Ecto neural progenitor cell (in vitro differentiated cells): ENCODE data around the gene SLC18B1.

ENCODE experiments used
- DNase-seq: peaks from one replicate; pipeline ENCODE4 v3.0.0-alpha.2; 2018; ENCODE audit warnings: low spot score

SLC18B1 gene

DNA sequence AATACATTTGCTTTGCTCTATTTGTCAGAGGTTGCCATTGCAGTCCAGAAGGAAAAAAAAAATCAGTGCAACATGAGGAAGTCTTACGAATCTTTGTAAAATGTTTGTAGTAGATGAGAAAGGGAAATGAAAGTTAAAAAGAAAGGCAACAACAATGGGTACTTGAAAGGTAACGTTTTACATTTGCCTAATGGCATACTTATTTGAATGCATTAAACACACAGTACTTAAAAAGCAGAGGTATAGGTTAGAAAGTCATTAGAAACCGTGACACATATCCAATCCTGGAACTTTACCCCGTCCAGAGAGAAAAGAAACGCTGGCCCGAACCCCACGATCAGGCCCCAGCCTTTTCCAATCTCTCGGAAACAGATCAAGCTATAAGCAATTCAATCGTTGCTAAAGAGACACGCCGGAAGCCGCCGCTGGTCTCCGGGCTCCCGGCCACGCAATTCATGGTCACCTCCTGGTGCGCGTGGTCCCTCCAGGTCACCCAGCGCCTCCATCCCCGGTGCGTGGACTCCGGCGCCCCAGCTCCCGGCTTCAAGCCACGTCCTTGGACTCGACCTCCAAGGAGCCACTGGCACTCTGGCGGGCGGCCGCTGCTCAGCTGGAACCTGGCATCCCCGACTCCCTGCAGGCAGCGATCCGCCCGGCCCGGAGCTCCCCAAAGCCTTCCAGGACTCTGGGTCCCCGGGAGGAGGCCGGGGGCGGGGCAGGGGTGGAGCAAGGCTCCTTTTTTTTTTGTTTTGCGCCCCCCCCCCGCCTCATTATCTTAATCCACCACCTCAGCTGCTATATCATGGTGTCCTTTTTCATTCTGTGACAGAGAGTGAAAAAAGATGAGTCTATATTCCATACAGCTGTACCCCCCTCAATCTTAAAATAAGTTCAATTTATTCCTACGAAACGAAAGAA is at the start of gene SLC18B1:
TSS of gene SLC18B1 (minus strand) at position 687 of the 918 bp plus-strand sequence. CDS start at position 506, 181 bp downstream.
- peak; percentile 69 for DNase-seq

DNA sequence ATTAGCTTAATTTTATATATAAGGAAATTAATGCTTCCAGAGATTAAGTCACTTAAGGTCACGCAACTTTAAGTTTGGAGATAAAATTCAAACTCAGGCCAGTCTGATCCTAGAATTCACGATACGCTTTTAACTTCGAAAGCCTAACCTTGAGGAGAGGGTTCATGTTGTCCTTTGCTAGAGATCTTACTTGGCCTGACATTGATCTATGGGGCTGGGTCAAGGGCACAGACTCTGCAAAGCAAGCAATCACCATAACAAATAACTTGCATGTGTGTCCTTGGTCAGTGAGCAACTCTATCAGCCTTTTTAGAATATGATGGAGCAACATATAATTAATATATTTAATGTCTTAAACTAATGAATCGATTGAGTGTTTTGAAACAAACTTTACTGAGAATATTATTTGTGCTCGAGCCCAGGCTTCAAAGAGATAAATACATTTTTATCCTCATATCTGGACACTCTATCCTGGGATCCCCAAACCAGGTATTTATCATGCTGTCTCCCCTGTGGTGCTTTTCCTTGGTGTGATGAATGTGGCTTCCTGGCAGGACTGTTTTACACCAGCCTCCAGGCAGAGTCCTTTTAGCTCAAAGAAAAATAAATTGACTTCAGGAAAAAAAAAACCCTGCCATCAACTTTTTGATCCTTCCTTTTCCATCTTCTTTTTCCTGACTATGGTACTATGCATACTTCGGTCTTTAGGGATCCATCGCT is 45.0 kb upstream of the SLC18B1 start:
- DNase-seq = no peak

DNA sequence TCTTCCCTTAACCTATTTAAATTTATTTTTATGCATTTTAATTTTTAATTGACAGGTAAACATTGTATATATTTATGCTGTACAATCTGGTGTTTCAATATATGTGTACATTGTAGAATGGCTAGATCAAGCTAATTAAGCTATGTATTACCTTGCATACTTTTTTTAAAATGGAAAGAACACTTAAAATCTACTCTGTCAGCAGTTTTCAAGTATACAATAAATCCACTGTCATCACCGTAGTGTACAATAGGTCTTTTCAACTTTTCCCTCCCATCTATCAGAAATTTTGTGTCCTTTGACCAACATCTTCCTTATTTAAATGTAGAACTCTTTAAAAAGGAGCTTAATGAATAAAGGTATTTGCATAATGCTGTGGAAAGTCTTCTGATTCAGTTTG is 43.5 kb upstream of the SLC18B1 start:
- no peak for DNase-seq

DNA sequence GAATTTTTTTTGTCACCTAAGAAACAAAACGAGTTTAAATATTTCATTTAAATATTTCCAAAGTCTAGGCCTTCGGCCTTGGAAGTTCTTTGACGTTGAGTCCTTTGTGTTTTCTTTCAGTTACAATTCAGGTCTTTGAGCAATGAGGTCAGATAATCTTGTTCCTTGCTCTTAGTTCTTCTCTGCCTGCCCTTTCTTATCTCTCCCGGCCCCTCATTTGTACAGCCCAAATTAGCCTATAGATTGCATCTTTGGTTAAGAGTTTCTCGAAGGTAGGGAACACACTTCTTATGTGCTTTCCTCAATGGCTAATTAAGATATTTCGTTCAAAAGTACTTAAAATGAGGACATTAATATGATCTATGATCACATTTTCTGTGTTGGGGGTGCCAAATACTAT is 34.5 kb upstream of the SLC18B1 start:
- no peak for DNase-seq

DNA sequence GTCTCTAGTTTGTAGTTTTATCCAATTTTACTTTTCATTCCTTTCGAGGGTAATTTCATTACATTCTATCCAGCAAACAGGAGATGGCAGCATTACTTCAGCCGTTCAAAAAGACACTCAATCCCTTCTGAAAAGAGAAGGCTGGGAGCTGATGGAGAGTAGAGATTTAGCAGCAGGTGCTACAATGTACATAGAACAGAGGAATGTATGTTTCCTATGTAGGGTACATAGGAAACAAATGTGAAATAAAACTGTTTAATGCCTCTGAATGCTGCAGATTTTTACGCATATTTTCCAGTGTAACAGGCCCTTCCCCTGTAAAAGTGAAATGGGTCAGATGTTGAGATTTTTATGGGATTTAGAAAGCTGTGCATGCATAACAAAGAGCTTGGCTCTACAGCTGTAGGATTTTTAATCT is 31.9 kb upstream of the SLC18B1 start:
- no peak for DNase-seq

DNA sequence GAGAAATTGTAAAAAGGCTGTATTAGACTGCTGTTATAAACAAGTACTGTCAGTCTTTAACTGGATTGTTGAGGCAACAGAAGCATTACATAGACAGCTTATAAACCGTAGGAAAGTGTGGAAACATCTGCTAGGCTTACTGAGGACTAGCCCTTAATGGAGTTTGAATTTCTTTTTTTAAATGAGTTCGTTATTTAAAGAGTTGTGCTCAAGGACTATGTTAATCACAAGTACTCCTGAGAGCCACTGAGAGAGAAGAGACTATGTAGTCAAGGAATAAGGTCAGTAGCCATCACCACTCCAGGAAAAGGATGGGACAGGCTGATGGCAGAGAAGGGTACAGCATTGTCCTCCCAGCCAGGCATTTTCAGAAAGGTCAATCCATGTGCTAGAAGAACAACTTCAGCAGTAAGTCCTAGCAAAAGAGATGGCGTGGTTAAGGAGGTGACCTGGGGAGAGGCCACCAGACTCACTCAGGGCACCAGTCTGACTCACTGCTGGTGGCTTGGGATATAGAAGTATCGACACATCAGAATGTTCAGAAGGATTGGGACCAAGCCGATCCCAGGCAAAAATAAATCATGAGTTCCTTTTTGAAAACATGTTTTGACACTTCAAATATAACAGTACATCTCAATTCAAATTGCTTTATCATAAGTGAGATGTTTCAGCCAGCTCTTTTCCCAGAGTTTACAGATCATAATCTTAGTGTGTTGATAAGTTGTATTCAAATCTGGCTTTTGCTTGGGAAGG is 22.4 kb upstream of the SLC18B1 start:
- no peak for DNase-seq

DNA sequence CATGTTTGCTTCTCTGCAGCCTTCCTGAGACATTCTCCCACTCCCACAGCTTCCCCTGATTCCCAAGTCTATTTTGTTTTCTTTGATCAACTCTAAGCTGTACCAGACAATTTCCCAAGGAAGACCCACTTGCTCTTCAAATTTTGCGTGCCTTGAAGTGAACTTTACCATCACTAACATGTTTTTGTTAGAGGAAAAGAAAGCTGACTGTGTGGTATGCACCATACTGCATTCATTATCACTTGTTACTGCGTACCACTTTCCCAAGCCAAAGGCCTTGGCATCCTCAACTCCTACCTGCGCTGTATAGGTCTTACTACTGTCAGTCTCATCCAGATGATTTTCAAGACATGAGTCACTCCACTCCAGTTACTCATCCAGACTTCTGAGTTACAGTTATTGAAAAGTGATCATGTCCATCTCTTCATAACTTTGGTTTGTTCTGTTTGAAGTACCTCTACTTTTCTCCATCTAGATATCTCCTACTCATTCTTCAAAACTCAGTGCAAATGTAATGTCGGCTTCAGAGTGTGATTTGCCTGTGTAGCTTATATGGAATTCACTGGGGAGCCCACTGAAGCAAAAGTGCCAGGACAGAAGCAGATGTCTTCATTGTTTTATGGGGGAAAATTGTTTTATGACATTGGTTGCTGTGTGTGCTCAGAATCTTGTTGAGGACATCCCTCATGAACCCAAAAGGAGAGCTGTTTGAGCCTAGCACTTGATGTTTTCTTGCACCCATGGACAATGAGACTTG is 21.1 kb upstream of the SLC18B1 start:
- DNase-seq = no peak

DNA sequence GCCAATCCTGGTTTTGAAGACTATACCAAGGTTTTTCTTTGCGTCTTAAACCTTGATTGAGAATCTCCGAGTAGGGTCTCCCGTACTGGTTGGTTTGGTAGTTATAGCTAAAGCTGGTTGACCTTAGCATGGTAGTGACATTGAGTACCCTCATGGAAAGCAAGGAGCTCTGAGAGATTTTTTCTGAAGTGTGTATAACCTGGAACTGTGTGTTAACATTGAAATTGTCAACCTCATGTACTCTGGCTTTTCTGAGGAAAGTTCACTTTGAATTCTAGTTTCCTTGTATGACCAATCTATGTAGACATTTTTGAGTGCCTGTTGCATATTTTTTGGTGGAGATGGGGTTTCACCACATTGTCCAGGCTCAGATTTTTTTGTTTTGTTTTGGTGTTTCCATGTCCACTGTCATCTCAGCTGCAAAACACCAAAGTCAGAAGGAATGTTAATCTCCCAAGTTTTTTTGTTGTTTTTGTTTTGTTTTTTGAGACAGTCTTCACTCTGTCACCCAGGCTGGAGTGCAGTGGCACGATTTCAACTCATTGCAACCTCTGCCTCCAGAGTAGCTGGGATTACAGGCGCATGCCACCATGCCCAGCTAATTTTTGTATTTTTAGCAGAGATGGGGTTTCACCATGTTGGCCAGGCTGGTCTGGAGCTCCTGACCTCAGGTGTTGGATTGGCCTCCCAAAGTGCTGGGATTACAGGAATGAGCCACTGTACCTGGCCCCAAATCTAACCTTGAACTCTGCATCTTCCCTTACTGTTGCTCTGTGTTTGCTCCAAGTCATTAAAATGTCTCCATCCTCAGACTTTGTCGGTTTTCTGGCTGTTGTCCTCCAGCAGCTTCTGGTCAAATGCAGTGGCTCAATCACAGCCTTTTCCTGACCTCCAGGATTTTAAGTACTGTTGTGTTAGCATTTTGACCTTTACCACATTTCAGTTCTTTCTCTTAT is 20.2 kb upstream of the SLC18B1 start:
- DNase-seq = no peak

DNA sequence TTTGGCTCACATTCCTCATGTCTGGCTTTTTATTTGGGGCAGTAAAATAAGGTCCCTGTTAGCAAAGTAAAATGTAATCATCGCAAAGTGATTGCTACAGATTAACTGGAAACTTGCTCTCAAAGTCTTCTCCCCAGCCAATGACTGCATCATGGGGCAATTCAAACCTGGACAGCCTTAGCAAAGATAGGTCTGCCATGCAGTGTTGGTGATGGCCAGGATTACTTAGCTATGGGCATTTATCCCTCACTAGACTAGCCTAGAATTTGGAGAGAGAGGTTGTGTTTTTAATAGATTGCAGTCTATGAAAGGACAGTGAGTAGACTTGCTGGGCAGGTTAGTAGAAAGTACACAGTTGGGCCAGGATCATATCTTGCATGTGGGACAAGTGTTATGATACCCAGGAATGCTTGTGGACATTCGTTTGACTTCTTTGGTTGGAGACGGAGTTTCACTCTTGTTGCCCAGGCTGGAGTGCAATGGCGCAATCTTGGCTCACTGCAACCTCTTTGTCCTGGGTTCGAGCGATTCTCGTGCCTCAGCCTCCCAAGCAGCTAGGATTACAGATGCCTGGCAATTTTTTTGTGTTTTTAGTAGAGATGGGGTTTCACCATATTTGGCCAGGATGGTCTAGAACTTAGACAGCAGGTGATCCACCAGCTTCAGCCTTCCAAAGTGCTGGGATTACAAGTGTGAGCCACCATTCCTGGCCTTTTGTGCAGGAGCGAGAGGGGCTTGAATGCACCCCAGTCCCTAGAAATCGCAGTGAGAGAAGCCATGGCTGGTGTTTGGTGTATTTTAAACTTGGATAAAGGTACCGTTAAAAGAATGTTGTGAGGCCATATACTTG is 19.3 kb upstream of the SLC18B1 start:
- no peak for DNase-seq

DNA sequence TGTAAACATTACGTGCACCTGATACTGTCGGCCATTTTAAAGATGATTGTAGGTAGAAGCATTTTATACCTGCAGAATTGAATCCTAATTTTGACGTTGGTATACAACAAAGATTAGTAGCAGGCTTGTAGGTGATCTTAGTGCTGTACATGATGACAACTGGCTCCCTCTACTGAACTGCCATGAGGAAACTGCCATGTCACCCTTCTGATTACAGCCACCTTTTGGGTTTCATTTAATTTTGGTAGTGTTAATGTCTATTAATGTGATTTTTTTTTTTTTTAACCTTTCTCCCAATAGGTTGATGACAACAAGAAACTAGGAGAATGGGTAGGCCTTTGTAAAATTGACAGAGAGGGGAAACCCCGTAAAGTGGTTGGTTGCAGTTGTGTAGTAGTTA is 18.2 kb upstream of the SLC18B1 start:
- no peak for DNase-seq

DNA sequence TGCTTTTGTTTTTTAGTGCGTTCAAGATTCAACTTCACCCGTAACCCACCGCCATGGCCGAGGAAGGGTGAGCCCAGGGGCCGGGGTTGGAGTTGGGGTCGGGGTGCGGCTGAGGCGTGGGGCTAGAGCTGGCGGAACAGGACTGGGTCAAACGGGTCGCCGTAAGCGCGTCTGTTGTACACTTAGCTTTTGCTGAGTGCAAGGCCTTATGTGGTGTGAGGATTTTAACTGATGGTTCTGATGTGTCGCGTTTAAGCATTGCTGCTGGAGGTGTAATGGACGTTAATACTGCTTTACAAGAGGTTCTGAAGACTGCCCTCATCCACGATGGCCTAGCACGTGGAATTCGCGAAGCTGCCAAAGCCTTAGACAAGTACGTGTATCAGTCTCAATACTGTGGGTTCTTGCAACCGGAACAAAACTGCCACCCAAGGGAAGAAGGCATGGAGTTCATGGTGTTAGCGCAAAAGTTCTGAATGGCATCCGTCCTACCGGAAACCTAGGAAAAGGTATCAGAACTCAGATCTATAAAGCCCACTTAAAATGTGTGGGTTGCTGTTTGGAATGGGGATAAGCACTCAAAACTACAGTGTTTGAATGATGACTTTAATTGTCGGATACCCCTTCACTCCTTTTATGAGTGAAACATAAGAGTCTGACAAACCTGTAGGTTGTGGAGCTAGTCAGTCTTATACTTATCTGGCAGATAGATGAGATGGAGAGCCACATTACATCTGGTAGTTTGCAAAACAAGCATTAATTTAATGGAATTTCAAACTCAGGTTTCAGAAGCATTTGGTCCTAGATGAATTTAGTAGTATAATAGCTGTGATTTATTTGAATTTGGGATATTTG is 16.5 kb upstream of the SLC18B1 start:
- no peak for DNase-seq

DNA sequence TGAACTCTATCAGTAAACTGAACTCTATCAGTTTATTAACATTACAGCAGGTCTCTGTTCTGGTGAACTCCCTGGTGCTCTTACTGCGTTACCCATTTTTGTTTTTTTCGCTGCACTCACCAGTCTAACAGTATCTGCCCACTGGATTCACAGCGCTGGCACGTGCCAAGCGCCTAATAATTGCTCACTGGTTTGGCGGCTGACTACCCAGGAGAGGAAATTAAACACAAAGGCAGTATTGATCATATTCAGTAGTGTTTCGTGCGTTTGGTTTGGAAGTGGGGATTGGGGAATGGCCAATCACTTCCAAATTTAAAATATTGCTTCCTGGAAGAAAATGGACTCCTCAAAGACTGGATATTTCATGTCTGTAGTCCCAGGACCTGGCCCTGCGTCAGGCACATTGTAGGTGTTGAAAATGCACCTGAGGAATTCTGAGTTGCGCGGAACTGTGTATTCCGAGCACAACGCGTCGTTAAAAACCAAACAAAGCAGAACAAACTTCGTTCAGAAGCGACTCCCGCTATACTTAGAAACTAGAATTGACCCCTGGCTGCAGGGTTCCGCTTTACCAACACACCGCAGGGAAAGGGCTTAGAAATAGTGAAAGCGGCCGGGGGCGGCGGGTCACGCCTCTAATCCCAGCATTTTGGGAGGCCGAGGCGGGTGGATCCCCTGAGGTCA is 14.9 kb upstream of the SLC18B1 start:
- peak; percentile 63 for DNase-seq

DNA sequence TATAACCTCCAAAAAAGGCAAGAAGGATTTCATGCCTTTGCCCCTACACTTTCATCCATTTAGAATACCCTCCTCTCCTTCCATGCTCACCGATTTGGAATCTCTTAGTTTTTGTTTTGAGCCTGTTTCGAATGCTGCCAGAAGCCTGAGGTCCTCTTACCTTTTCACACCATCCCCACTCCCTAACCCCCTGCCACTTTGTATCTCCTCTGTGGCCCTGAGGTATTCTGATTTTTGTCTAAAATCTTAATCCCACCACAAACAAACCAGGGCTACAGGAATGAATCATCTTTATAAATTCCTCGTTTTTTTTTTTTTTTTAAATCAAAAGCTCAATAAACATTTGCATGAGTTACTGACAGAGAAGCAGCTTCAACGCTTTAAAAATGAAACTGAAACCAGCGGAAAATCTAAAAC is 14.3 kb upstream of the SLC18B1 start:
- no peak for DNase-seq

DNA sequence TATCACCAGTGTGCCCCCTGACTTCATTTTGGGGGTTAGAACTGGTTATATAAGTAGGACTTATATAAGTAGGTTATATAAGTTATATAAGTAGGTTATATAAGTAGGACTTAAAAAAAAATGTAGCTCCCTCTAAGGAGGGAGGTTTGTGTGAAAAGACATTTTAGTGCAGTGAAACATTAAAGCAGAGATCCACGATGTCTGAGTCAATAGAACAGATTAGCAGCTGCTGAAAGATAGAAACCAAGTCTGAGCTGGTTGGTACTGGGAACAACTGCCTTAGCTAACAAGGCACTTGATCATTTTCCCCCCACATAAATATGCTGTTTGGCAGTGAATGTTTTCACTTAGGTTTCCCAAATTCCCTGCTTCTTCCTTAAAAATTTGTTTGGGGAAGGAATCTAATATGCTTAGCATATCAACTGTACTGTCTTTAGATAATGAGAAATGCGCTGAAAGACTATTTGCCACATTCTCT is 13.9 kb upstream of the SLC18B1 start:
- DNase-seq = no peak

DNA sequence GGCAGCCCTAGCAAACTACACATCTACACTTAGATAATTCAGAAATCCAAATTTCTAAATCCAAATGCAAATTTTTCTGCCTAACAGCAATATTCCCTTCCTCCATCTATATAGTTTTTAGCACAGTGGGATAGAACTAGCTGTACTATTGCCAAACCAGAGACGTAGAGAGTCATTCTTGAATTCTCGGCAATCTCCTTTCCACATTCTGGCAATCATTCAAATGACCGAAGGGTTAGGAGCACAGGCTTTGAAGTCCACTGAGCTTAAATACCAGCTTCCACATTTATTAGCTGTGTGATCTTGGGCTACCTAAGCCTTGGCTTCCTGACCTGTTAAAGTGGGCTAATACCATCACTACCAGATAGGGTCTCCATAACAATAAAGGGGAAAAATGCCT is 12.8 kb upstream of the SLC18B1 start:
- DNase-seq = no peak

DNA sequence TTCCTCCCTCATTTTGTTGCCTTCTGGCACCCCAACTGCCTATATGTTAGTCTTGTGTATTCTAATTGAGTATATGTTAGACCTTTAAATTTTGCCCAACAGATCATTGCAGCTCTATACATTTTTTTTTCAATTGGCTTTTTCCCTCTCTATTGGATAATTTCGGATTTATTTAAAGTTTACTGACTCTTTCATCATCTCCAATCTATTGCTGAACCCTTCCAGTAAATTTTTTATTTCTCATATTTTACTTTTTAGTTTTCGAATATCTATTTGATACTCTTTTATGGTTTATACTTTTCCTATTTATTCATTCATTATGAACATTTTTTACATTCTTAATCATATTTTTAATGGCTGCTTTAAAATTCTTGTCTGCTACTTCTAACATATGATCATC is 7.1 kb upstream of the SLC18B1 start:
- DNase-seq = no peak

DNA sequence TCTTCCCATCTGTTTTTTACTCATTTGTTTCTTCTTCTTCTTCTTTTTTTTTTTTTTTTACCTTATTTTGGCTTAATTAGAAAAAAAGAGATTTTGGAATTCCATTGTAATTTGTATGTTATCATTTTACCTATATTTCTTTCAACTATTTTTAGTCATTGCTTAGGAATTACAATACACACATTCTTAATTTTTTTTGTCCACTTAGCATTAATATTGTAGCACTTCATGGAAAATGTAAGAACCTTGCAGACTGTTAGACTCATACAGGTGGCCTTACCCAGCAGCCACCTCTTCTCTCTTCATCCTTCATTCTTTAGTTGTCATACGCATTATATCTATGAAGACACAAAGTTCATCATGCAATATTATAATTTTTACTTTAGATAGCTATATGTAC is 5.8 kb upstream of the SLC18B1 start:
- no peak for DNase-seq

DNA sequence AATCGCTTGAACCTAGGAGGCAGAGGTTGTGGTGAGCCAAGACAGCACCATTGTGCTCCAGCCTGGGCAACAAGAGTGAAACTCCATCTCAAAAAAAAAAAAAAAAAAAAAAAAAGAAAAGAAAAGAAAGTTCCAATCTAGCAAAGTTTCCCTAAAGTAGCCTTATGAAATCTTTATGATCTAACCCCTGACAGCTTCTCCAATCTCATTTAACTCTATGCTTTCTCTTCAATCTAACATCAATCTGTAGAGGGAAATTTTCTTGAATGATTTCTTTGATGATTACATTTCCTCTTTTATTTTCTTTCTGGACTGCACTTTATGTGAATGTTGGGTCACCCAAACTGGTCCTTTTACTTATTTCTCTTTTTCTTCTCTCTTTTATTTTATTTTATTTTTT is 2.2 kb upstream of the SLC18B1 start:
- no peak for DNase-seq
